ENCODE results near the gene AGBL4. TPM values are rescaled to one million over a fixed set of nuclear protein-coding genes. Genes with fewer than 3 reads are reported as not detected.

AGBL4 gene
- total RNA-seq, 1 experiment from 2014 or later = not detected

DNA sequence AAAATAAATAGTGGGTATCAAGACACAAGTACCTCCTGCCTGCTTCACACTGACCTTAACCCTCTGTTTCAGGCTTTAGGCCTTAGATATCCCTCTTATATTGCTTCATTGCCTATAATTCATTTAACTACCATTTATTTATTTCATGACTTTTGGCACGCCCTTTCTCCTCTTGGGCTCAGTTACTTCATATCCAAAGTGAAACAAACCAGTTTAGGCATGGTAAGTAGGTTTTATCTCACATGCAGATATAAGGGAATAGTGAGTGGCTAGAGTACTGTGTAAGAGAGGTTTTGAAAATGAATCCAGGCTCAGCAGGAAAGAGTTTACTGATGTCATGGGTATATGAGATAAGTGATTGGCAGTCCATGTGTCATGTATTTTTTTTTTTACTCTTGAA is 1177.3 kb downstream of the AGBL4 start:
- intact Hi-C loops (cut with micrococcal nuclease) = no loop called here
- ChIA-PET RAD21 (ENCODE audit: low non-redundant PET in 1 of 2, low total read pairs in 2 of 2, uncharacterized antibody in 2 of 2, unreplicated experiment in 2 of 2) (no interaction called here), POLR2A (no interaction called here), CTCF (no interaction called here)
- Histone ChIP-seq H3K36me3 (ENCODE audit: control insufficient read depth in 1 of 2, insufficient read depth in 2 of 2, low read length in 2 of 2) (no peaks in the 10 kb centered on the region), H3K27me3 (ENCODE audit: insufficient read depth, low read length) (no peaks in the 10 kb centered on the region), H3K4me2 (ENCODE audit: low read length) (no peak overlapping the region), H3K4me1 (ENCODE audit: control insufficient read depth in 1 of 2, insufficient read depth in 2 of 2, low read length in 2 of 2) (no peaks in the 10 kb centered on the region), H3K79me2 (ENCODE audit: insufficient read depth, low read length) (no peaks in the 10 kb centered on the region), H3K9me2 (ENCODE audit: insufficient read depth) (no peaks in the 10 kb centered on the region), H3K4me3 (replicated peaks in 1 of 2; ENCODE audit: low read depth in 1 of 2, low read length in 2 of 2) (no peak overlapping the region), H3K27ac (ENCODE audit: low read depth, low read length) (no peak overlapping the region), H4K20me1 (ENCODE audit: insufficient read depth) (no peaks in the 10 kb centered on the region), H3K9me3 (ENCODE audit: control insufficient read depth in 1 of 2, insufficient read depth in 1 of 2, low read depth in 1 of 2, low read length in 2 of 2) (no peaks in the 10 kb centered on the region), H2AFZ (ENCODE audit: low read depth, low read length, poor library complexity, severe bottlenecking) (no peak overlapping the region), H3K9ac (ENCODE audit: low read length) (no peak overlapping the region)
- DNase-seq (ENCODE audit: low read depth, low spot score) (no peak), ATAC-seq (no peak)
- TF ChIP-seq, protein P1, sequence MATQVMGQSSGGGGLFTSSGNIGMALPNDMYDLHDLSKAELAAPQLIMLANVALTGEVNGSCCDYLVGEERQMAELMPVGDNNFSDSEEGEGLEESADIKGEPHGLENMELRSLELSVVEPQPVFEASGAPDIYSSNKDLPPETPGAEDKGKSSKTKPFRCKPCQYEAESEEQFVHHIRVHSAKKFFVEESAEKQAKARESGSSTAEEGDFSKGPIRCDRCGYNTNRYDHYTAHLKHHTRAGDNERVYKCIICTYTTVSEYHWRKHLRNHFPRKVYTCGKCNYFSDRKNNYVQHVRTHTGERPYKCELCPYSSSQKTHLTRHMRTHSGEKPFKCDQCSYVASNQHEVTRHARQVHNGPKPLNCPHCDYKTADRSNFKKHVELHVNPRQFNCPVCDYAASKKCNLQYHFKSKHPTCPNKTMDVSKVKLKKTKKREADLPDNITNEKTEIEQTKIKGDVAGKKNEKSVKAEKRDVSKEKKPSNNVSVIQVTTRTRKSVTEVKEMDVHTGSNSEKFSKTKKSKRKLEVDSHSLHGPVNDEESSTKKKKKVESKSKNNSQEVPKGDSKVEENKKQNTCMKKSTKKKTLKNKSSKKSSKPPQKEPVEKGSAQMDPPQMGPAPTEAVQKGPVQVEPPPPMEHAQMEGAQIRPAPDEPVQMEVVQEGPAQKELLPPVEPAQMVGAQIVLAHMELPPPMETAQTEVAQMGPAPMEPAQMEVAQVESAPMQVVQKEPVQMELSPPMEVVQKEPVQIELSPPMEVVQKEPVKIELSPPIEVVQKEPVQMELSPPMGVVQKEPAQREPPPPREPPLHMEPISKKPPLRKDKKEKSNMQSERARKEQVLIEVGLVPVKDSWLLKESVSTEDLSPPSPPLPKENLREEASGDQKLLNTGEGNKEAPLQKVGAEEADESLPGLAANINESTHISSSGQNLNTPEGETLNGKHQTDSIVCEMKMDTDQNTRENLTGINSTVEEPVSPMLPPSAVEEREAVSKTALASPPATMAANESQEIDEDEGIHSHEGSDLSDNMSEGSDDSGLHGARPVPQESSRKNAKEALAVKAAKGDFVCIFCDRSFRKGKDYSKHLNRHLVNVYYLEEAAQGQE (IDR thresholded peaks at IDR 0.05; ENCODE audit: low read depth) = no peak
- TF ChIP-seq EZH2phosphoT487 (IDR thresholded peaks at IDR 0.05; ENCODE audit: borderline replicate concordance) (no peak), SIN3A (IDR thresholded peaks at IDR 0.05; ENCODE audit: low read depth) (no peak)
- TF ChIP-seq, protein P2, sequence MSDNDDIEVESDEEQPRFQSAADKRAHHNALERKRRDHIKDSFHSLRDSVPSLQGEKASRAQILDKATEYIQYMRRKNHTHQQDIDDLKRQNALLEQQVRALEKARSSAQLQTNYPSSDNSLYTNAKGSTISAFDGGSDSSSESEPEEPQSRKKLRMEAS (IDR thresholded peaks at IDR 0.05) = no peak
- no TSS peak for BruUV-seq (replicated peaks)

DNA sequence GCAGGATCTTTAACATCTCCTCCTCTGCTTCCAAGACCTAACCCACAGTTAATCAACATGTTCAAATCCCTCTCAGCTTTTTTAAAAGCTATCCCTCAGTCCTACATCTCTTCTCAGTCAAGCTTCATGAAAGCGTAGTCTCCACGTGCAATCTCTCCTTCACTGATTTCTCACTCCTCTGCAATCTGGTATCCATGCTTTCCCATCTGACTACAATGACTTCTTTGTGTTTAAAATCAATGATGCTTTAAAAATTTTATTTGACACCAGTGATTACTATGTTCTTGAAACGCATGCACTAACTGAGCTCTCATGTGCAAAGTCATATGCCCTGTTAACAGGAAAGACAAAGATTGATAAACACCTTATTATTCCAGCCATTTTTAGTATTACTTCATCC is 1179.6 kb downstream of the AGBL4 start:
- no peaks in the 10 kb centered on the region for H3K9me3 ChIP-seq (ENCODE audit: control insufficient read depth in 1 of 2, insufficient read depth in 1 of 2, low read depth in 1 of 2, low read length in 2 of 2)
- no peaks in the 10 kb centered on the region for H3K9me2 ChIP-seq (ENCODE audit: insufficient read depth)
- intact Hi-C loops (cut with micrococcal nuclease) = no loop called here
- ChIA-PET RAD21 (ENCODE audit: low non-redundant PET in 1 of 2, low total read pairs in 2 of 2, uncharacterized antibody in 2 of 2, unreplicated experiment in 2 of 2) (no interaction called here), POLR2A (no interaction called here), CTCF (no interaction called here)
- ATAC-seq = no peak
- H4K20me1 ChIP-seq (ENCODE audit: insufficient read depth) = no peaks in the 10 kb centered on the region
- H3K4me2 ChIP-seq (ENCODE audit: low read length) = no peak overlapping the region
- H3K9ac ChIP-seq (ENCODE audit: low read length) = no peak overlapping the region
- no peak overlapping the region for H2AFZ ChIP-seq (ENCODE audit: low read depth, low read length, poor library complexity, severe bottlenecking)
- no TSS peak for BruUV-seq (replicated peaks)
- H3K79me2 ChIP-seq (ENCODE audit: insufficient read depth, low read length) = no peaks in the 10 kb centered on the region
- no peak overlapping the region for H3K4me3 ChIP-seq (replicated peaks in 1 of 2; ENCODE audit: low read depth in 1 of 2, low read length in 2 of 2)
- no peak overlapping the region for H3K27ac ChIP-seq (ENCODE audit: low read depth, low read length)
- H3K36me3 ChIP-seq (ENCODE audit: control insufficient read depth in 1 of 2, insufficient read depth in 2 of 2, low read length in 2 of 2) = no peaks in the 10 kb centered on the region
- DNase-seq (ENCODE audit: low read depth, low spot score) = no peak
- H3K27me3 ChIP-seq (ENCODE audit: insufficient read depth, low read length) = no peaks in the 10 kb centered on the region
- no peaks in the 10 kb centered on the region for H3K4me1 ChIP-seq (ENCODE audit: control insufficient read depth in 1 of 2, insufficient read depth in 2 of 2, low read length in 2 of 2)
- TF ChIP-seq, protein P2 (IDR thresholded peaks at IDR 0.05) = no peak
- TF ChIP-seq, protein P3, sequence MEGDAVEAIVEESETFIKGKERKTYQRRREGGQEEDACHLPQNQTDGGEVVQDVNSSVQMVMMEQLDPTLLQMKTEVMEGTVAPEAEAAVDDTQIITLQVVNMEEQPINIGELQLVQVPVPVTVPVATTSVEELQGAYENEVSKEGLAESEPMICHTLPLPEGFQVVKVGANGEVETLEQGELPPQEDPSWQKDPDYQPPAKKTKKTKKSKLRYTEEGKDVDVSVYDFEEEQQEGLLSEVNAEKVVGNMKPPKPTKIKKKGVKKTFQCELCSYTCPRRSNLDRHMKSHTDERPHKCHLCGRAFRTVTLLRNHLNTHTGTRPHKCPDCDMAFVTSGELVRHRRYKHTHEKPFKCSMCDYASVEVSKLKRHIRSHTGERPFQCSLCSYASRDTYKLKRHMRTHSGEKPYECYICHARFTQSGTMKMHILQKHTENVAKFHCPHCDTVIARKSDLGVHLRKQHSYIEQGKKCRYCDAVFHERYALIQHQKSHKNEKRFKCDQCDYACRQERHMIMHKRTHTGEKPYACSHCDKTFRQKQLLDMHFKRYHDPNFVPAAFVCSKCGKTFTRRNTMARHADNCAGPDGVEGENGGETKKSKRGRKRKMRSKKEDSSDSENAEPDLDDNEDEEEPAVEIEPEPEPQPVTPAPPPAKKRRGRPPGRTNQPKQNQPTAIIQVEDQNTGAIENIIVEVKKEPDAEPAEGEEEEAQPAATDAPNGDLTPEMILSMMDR (IDR thresholded peaks at IDR 0.05 in 2 of 3, conservative IDR thresholded peaks at IDR 0.05 in 1 of 3; ENCODE audit: borderline replicate concordance in 1 of 3, insufficient read depth in 1 of 3, low read depth in 2 of 3, low read length in 2 of 3) = no peak
- no peak for TF ChIP-seq SIN3A (IDR thresholded peaks at IDR 0.05; ENCODE audit: low read depth)
- TF ChIP-seq, protein P4, sequence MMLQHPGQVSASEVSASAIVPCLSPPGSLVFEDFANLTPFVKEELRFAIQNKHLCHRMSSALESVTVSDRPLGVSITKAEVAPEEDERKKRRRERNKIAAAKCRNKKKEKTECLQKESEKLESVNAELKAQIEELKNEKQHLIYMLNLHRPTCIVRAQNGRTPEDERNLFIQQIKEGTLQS (IDR thresholded peaks at IDR 0.05) = no peak
- no peak for TF ChIP-seq SRF (IDR thresholded peaks at IDR 0.05; ENCODE audit: low read depth)
- TF ChIP-seq CBX3 (IDR thresholded peaks at IDR 0.05; ENCODE audit: low read depth) = no peak
- no peak for TF ChIP-seq EGR1 (IDR thresholded peaks at IDR 0.05; ENCODE audit: low read depth)
- TF ChIP-seq EZH2 (IDR thresholded peaks at IDR 0.05) = no peak
- TF ChIP-seq CEBPB (IDR thresholded peaks at IDR 0.05; ENCODE audit: low read depth) = no peak
- no peak for TF ChIP-seq ZNF274 (IDR thresholded peaks at IDR 0.05; ENCODE audit: low read depth, low read length)
- TF ChIP-seq TCF7L2 (IDR thresholded peaks at IDR 0.05; ENCODE audit: borderline replicate concordance, extremely low read depth, insufficient read depth, insufficient read length) = no peak

Measured in HCT116 (cell line).